GM12801 (cell line): ENCODE results near the gene TBX15.

Experiments used
- TF ChIP-seq, protein P1 (sequence below): IDR thresholded peaks from one replicate; pipeline ENCODE4 v1.5.1; 2011; ENCODE audit warnings: control low read depth; ENCODE audit not compliant: insufficient read length; ENCODE audit errors: extremely low read depth

Gene TBX15

GRCh38 chr1:118992868-118993699 is 4.9 kb upstream of the TBX15 start:
- TF ChIP-seq, protein P1, sequence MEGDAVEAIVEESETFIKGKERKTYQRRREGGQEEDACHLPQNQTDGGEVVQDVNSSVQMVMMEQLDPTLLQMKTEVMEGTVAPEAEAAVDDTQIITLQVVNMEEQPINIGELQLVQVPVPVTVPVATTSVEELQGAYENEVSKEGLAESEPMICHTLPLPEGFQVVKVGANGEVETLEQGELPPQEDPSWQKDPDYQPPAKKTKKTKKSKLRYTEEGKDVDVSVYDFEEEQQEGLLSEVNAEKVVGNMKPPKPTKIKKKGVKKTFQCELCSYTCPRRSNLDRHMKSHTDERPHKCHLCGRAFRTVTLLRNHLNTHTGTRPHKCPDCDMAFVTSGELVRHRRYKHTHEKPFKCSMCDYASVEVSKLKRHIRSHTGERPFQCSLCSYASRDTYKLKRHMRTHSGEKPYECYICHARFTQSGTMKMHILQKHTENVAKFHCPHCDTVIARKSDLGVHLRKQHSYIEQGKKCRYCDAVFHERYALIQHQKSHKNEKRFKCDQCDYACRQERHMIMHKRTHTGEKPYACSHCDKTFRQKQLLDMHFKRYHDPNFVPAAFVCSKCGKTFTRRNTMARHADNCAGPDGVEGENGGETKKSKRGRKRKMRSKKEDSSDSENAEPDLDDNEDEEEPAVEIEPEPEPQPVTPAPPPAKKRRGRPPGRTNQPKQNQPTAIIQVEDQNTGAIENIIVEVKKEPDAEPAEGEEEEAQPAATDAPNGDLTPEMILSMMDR, result no peak

DNA sequence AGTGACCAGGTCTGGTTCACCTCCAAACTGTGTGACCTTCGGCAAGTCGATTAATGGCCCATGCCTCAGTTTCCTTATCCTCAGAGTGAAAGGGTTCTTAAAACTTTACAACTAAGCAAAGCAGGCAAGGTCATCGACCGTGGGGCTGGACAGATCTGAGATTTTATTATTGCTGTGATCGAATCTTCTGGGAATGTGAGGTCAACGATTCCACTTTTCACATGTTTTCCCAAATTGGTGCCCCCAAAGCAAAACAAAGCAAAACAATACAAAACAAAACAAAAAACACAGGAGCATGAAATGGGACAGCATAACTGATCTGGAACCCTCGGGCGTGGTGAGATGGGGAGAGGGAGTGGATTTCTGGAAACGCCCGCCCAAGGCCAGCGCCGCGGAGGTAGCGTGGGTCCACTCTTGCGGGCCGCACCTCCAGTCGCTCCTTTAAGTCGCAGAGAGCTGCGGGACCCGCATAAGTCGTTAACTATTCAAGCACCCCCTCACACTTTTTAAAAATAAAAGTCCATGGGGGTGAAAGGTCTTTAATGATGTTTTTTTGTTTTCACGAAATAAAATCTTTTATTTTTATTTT is 4.2 kb upstream of the TBX15 start:
- TF ChIP-seq, protein P1, result no peak

DNA sequence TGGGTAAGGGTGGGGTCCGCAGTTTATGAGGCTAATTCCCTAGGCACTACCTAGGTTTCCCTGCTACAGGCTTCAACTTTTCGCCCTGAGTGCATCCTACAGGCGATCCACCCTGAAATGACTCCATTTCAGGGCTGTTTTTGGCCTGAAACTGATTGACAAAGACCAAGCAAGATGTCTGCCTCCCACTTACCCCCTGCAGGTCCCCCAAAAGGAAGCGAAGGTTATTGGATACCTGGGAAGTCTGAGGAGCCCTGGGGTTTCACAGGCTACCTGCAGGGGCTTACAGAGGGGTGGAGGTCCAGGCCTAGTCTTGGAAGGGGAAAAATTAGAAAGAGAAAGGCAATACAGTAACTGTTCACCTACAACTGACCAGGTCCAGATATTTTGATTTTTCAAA is 3.3 kb upstream of the TBX15 start:
- TF ChIP-seq, protein P1, result no peak

DNA sequence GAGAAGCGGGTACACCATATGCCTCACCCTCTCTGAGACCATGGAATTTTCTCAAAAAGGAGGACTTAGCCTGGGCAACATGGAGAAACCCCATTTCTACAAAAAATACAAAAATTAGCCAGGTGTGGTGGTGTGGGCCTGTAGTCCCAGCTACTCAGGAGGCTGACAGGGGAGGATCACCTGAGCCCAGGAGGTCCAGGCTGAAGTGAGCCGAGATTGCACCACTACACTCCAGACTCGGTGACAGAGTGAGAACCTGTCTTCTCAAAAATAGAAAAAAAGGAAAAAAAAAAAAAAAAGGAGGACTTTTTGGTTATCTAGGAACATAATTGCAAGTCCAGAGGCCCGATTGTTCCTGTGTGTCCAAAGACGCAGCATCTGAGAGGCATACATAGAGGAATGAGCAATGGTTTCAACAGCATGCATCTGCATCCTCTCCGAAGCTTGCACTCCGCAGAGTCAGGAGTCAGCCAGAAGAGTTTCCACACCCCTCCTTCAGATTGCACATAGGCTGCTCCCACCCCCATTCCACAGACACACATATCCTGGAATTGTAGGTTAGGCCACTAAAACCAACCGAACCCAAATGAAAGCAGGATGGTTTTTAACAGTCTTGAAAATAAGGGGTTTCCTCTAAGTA is 2.5 kb upstream of the TBX15 start:
- TF ChIP-seq, protein P1, result no peak

GRCh38 chr1:118989878-118990378 is 1.8 kb upstream of the TBX15 start:
- TF ChIP-seq, protein P1, result no peak

DNA sequence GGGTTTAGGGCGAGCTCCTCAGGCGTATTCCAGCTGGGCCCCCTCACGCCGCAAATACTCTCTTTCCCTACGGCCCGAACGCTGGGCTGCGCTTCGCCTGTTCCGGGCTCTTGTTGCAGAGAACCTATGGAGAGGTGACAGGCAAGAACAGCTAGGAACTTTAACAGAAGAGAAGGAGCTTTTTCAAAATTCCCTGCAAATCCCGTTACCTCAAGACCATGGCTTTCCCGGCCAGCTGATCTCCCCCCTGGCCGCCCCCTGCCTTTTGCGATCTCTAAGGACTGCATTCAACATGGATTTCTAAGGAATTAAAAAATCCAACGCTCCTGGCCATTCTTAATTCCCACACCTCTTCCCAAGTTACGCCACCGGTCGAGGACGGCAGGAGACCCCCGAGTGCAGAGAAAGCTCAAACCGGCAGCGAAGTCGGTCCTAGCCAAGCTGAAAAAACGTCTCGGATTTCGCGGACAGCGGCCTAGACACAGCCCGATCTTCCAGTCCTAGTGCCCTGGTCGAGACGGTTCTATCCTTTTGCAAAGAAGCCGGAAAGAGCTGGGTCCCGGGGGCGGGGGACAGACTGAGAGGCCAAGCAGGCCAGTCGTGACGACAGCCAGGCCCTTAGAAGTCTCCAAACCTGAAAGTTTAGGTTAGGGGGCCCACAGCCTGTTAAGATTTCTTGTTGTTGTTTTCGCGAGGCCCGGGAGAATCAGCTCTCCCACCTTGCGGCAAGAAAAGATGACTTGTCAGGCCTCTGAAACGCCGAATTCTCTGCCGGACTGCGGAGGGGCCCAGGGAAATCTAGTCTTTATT is 1.1 kb upstream of the TBX15 start:
- TF ChIP-seq, protein P1, result no peak
